ENCODE data around the gene BHLHA15. TPM values are rescaled to one million over a fixed set of nuclear protein-coding genes. Genes with fewer than 3 reads are reported as not detected.

BHLHA15 gene
- total and polyA plus RNA-seq, 2 of the 13 experiments (the other 11 are each of a cell fraction or from before 2014, with no cell fraction given), result 1.9 to 6.1 TPM

GRCh38 chr7:98221611-98222532 lies 10.6 kb downstream of the BHLHA15 start:
- Histone ChIP-seq H3K4me1 (ENCODE audit: insufficient read depth, low read length) (peaks cover 39% of the 10 kb centered on the region), H3K27ac (ENCODE audit: extremely low read length, insufficient read depth, low read length) (no peak overlapping the region), H2AFZ (ENCODE audit: low read length) (no peak overlapping the region), H3K79me2 (ENCODE audit: insufficient read depth, low read length) (no peaks in the 10 kb centered on the region), H3K36me3 (replicated peaks in 1 of 2; ENCODE audit: control insufficient read depth in 1 of 2, insufficient read depth in 2 of 2, low read length in 2 of 2) (no peaks in the 10 kb centered on the region), H3K27me3 (ENCODE audit: control insufficient read depth in 1 of 2, insufficient read depth in 2 of 2, low read length in 2 of 2) (no peaks in the 10 kb centered on the region), H3K9ac (ENCODE audit: insufficient read depth, low read depth, low read length) (no peak overlapping the region), H3K4me3 (replicated peaks in 1 of 3; ENCODE audit: insufficient read depth in 1 of 3, low read depth in 2 of 3, low read length in 3 of 3) (no peak overlapping the region), H3K9me3 (ENCODE audit: low read length) (no peaks in the 10 kb centered on the region), H4K20me1 (ENCODE audit: insufficient read depth, low read length) (no peaks in the 10 kb centered on the region), H3K4me2 (ENCODE audit: low read depth, low read length) (no peak overlapping the region)
- FAIRE-seq (no peak), ATAC-seq (no peak), DNase-seq (ENCODE audit: low spot score) (no peak)
- intact Hi-C loops (cut with micrococcal nuclease; ENCODE audit: unreplicated experiment) (no loop called here), in situ Hi-C loops (cut with HindIII; ENCODE audit: extremely low pct_ligation_motif_present, low pct_unique_long_range_greater_than_20kb) (no loop called here)
- BruUV-seq (replicated peaks), result no TSS peak
- ChIA-PET CTCF (ENCODE audit: low intra/inter-chr PET ratio, low total read pairs) (no interaction called here), POLR2A (no interaction called here)
- WGBS (ENCODE audit: low lambda C conversion rate), result 95% methylated on average over 22 of the region's 34 CpGs
- TF ChIP-seq ZNF678 (CRISPR knock-in tag; IDR thresholded peaks at IDR 0.05) (no peak), ZBTB7B (CRISPR knock-in tag; IDR thresholded peaks at IDR 0.05) (no peak), POLR2AphosphoS5 (IDR thresholded peaks at IDR 0.05; ENCODE audit: low read depth, low read length) (no peak), ZNF496 (CRISPR knock-in tag; IDR thresholded peaks at IDR 0.05; ENCODE audit: insufficient replicate concordance) (no peak)

GRCh38 chr7:98222533-98223195 lies 11.4 kb downstream of the BHLHA15 start:
- ChIA-PET CTCF (ENCODE audit: low intra/inter-chr PET ratio, low total read pairs) (no interaction called here), POLR2A (no interaction called here)
- no peak overlapping the region for H3K4me3 ChIP-seq (replicated peaks in 1 of 3; ENCODE audit: insufficient read depth in 1 of 3, low read depth in 2 of 3, low read length in 3 of 3)
- no peak overlapping the region for H3K27ac ChIP-seq (ENCODE audit: extremely low read length, insufficient read depth, low read length)
- no peaks in the 10 kb centered on the region for H3K9me3 ChIP-seq (ENCODE audit: low read length)
- no peaks in the 10 kb centered on the region for H4K20me1 ChIP-seq (ENCODE audit: insufficient read depth, low read length)
- 96% methylated on average over 10 of the region's 30 CpGs for WGBS (ENCODE audit: low lambda C conversion rate)
- no peak overlapping the region for H2AFZ ChIP-seq (ENCODE audit: low read length)
- H3K9ac ChIP-seq (ENCODE audit: insufficient read depth, low read depth, low read length), result no peak overlapping the region
- H3K79me2 ChIP-seq (ENCODE audit: insufficient read depth, low read length), result no peaks in the 10 kb centered on the region
- BruUV-seq (replicated peaks), result no TSS peak
- H3K27me3 ChIP-seq (ENCODE audit: control insufficient read depth in 1 of 2, insufficient read depth in 2 of 2, low read length in 2 of 2), result no peaks in the 10 kb centered on the region
- intact Hi-C loops (cut with micrococcal nuclease; ENCODE audit: unreplicated experiment), result no loop called here
- H3K36me3 ChIP-seq (replicated peaks in 1 of 2; ENCODE audit: control insufficient read depth in 1 of 2, insufficient read depth in 2 of 2, low read length in 2 of 2), result no peaks in the 10 kb centered on the region
- TF ChIP-seq ZNF775 (CRISPR knock-in tag; IDR thresholded peaks at IDR 0.05; ENCODE audit: borderline replicate concordance) (no peak), CERS6 (CRISPR knock-in tag; IDR thresholded peaks at IDR 0.05) (no peak), HDAC1 (CRISPR knock-in tag; IDR thresholded peaks at IDR 0.05) (no peak), NR2F6 (IDR thresholded peaks at IDR 0.05) (no peak), NR2F6 (CRISPR knock-in tag; IDR thresholded peaks at IDR 0.05) (no peak)
- DNase-seq (ENCODE audit: low spot score), result no peak
- no peak for FAIRE-seq
- ATAC-seq, result no peak
- peaks cover 36% of the 10 kb centered on the region for H3K4me1 ChIP-seq (ENCODE audit: insufficient read depth, low read length)
- in situ Hi-C loops (cut with HindIII; ENCODE audit: extremely low pct_ligation_motif_present, low pct_unique_long_range_greater_than_20kb), result no loop called here
- H3K4me2 ChIP-seq (ENCODE audit: low read depth, low read length), result no peak overlapping the region

Data from HepG2 (cell line).